22Rv1 (cell line): ENCODE results near the gene FREY1.

Experiments
- H3K27ac ChIP-seq: fragments of 450-650 bp; 2 replicates; pipeline ENCODE4 v1.5.1; 2017
- ZFX ChIP-seq: fragments of 450-650 bp; IDR thresholded peaks from 2 replicates; pipeline ENCODE4 v1.6.1; 2017; ENCODE audit warnings: antibody characterized with exemption, borderline replicate concordance
- TF ChIP-seq, protein P1 (sequence below): fragments of 450-650 bp; IDR thresholded peaks from 2 replicates; pipeline ENCODE4 v1.5.1; 2017; ENCODE audit warnings: mild to moderate bottlenecking

FREY1 gene

DNA sequence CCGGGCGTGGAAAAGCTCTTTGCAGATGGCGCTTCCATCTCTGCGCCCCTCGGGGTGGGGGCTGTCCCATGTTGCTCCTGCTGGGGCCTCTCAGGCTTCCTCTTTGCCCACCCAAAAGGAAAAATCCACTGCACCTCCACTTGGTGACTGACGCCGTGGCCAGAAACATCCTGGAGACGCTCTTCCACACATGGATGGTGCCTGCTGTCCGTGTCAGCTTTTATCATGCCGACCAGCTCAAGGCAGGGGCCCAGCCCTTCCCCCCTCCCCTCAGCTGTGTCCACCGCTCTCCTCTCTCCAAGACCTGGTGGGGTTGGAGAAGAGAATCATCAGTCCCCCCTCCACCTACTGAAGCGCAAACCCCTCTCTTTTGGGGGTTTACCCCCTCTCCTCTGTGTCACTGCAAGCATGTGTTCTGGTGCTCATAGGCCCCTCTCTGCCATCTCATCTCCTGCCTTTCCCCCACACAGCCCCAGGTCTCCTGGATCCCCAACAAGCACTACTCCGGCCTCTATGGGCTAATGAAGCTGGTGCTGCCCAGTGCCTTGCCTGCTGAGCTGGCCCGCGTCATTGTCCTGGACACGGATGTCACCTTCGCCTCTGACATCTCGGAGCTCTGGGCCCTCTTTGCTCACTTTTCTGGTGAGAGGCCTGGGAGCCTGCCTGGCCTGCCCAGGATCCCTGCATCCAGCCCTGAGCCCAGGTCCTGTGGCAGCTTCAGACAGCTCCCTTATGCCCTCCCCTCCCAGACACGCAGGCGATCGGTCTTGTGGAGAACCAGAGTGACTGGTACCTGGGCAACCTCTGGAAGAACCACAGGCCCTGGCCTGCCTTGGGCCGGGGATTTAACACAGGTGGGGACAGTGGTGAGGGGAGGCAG lies 17.2 kb upstream of the FREY1 start:
- TF ChIP-seq ZFX: no peak
- TF ChIP-seq, protein P1, sequence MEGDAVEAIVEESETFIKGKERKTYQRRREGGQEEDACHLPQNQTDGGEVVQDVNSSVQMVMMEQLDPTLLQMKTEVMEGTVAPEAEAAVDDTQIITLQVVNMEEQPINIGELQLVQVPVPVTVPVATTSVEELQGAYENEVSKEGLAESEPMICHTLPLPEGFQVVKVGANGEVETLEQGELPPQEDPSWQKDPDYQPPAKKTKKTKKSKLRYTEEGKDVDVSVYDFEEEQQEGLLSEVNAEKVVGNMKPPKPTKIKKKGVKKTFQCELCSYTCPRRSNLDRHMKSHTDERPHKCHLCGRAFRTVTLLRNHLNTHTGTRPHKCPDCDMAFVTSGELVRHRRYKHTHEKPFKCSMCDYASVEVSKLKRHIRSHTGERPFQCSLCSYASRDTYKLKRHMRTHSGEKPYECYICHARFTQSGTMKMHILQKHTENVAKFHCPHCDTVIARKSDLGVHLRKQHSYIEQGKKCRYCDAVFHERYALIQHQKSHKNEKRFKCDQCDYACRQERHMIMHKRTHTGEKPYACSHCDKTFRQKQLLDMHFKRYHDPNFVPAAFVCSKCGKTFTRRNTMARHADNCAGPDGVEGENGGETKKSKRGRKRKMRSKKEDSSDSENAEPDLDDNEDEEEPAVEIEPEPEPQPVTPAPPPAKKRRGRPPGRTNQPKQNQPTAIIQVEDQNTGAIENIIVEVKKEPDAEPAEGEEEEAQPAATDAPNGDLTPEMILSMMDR: no peak
- 0 out of 2 replicates have a peak overlapping the region, but pooled peaks have one; percentile 20 for H3K27ac ChIP-seq

- TF ChIP-seq ZFX: no peak
- TF ChIP-seq, protein P1: no peak
- peak within 1 kb of the TSS; percentile 90 for H3K27ac ChIP-seq
Observed at GRCh38 chr11:45922425-45923082, 15.5 kb upstream of the FREY1 start, which contains the start of gene LARGE2. TSS of gene LARGE2 (plus strand) at chr11:45922656. CDS start at chr11:45922883, 227 bp downstream.

GRCh38 chr11:45921561-45922424 lies 14.7 kb upstream of the FREY1 start:
- TF ChIP-seq ZFX: no peak
- TF ChIP-seq, protein P1: no peak
- peak overlapping the region; percentile 90 for H3K27ac ChIP-seq

DNA sequence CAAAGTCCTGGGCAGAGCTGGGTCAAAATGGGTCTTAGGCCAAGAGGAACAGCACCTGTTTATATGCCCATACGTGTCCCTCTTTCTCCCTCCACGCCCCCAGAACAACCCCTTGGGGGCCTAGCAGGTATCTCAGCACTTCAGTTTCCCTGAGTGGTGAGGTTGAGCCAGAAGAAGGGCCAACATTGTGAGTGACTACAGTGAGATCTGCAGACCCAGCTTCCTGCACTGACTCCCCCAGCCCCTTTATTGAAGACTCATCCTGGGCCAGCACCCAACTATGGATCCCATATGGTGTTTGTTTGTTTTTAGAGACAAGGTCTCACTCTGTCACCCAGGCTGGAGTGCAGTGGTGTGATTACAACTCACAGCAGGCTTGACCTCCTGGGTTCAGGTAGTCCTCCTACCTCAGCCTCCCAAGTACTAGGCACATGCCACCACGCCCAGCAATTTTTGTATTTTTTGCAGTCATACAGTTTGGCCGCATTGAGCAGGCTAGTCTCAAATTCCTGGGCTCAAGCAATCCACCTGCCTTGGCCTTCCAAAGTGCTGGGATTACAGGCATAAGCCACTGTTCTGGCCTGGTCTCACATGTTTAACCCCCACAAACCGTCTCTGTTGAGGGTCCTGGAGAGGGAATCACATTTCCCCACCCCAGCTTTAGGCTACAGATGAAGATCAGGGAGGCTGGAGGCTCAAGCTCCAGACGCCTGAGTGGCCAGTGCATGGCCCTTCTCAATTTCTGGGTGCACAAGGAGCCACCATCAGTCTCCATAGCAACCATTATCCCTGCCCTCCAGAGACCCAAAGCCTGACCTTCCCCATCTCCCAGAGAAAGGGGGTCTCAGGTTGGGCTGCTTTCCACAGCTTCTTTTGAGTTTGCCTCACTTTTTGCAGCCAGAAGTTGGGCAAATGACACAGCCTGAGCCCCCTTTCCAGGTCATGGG lies 13.7 kb upstream of the FREY1 start:
- peak overlapping the region; percentile 90 for H3K27ac ChIP-seq
- no peak for TF ChIP-seq ZFX
- TF ChIP-seq, protein P1: no peak

DNA sequence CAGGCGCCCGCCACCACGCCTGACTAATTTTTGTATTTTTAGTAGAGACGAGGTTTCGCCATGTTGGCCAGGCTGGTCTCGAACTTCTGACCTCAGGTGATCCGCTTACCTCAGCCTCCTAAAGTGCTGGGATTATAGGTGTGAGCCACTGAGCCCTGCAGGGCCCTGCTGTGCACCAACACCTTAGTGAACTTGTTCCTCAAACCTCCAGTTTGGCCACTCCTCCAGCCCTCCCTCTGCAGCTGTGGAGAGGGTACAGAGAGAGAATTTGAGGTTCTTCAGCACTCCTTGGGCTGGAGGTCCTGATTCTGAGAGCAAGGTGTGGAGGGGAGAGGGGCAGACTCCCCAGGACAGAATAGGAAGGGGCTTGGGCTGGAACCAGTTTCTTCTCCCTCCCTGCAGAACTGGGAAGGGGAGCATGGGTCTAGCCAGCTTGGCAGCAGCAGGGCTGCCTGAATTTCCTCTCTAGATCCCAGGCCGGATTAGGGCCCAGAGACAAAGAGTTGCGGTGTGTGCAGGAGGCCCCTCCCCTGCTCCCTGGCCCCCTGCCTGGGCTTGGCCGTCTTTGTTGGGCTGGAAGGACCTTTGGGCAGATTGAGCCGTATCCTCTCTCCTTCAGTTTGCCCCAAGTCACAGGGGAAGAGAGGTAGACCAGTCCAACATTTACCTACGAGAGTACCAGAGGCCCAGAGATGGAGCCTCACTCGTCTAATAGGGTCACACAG lies 12.9 kb upstream of the FREY1 start:
- no peak for TF ChIP-seq ZFX
- TF ChIP-seq, protein P1: no peak
- peak overlapping the region; percentile 90 for H3K27ac ChIP-seq
